ENCODE results near the gene INSYN2B. TPM values are rescaled to one million over a fixed set of nuclear protein-coding genes. Genes with fewer than 3 reads are reported as not detected.

Gene INSYN2B
- total and polyA plus RNA-seq, 2 donors (not counting 1 experiment from before 2014, with no cell fraction given) = not detected

DNA sequence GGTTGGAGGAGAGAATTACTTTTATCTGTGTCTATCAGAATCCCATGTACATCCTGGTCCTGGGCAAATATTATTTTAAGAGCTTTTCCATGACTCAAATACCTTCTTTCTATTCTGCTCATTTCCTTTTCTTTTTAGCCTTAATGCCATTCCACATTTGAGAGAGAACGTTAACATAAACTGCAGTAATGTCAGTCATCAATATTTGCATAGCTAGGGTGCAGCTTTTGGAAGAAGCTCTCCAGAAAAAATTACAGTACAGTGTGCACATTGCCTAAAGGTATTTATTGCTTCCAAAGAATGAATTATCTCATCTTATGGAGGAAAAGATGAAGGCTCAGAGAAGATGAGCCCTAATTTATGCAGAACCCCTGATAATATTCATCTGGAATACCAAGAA is 58.3 kb downstream of the INSYN2B start:
- peaks cover 3% of the 10 kb centered on the region for H3K79me2 ChIP-seq (ENCODE audit: control insufficient read depth, insufficient read depth, low read length)
- H3K27ac ChIP-seq (ENCODE audit: low read length in 2 of 2) = no peak overlapping the region
- no peaks in the 10 kb centered on the region for H3K27me3 ChIP-seq (replicated peaks in 1 of 4; ENCODE audit: control extremely low read depth in 1 of 4, control insufficient read depth in 3 of 4, insufficient read depth in 4 of 4, low read length in 3 of 4)
- TF ChIP-seq, protein P1, sequence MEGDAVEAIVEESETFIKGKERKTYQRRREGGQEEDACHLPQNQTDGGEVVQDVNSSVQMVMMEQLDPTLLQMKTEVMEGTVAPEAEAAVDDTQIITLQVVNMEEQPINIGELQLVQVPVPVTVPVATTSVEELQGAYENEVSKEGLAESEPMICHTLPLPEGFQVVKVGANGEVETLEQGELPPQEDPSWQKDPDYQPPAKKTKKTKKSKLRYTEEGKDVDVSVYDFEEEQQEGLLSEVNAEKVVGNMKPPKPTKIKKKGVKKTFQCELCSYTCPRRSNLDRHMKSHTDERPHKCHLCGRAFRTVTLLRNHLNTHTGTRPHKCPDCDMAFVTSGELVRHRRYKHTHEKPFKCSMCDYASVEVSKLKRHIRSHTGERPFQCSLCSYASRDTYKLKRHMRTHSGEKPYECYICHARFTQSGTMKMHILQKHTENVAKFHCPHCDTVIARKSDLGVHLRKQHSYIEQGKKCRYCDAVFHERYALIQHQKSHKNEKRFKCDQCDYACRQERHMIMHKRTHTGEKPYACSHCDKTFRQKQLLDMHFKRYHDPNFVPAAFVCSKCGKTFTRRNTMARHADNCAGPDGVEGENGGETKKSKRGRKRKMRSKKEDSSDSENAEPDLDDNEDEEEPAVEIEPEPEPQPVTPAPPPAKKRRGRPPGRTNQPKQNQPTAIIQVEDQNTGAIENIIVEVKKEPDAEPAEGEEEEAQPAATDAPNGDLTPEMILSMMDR (IDR thresholded peaks at IDR 0.05) = no peak
- TF ChIP-seq EZH2 (IDR thresholded peaks at IDR 0.05; ENCODE audit: borderline replicate concordance, insufficient read depth, low read depth, low read length, poor library complexity, severe bottlenecking) = no peak
- ChIA-PET CTCF (no interaction called here), POLR2A (no interaction called here)
- H3K9ac ChIP-seq (ENCODE audit: low read length) = no peak overlapping the region
- H3K4me3 ChIP-seq (ENCODE audit: control extremely low read depth in 1 of 5, extremely low read depth in 1 of 5, insufficient read depth in 1 of 5, low read depth in 2 of 5, low read length in 4 of 5) = no peak overlapping the region
- H3K27ac Mint-ChIP-seq = no peak overlapping the region
- ATAC-seq (ENCODE audit: low read depth) (no peak), DNase-seq (no peak)
- intact Hi-C loops (cut with micrococcal nuclease) = no loop called here
- no peaks in the 10 kb centered on the region for H3K27me3 Mint-ChIP-seq
- WGBS (ENCODE audit: insufficient coverage) = no CpG with 5 or more reads among the region's 1 CpG
- no peaks in the 10 kb centered on the region for H3K9me3 ChIP-seq (ENCODE audit: control extremely low read depth in 1 of 3, control insufficient read depth in 2 of 3, insufficient read depth in 1 of 3, low read length in 2 of 3)
- H3K9me3 Mint-ChIP-seq (ENCODE audit: insufficient read depth) = no peaks in the 10 kb centered on the region
- H3K4me1 ChIP-seq (ENCODE audit: control insufficient read depth in 2 of 2, insufficient read depth in 2 of 2, low read length in 2 of 2) = no peaks in the 10 kb centered on the region
- H2AFZ ChIP-seq (ENCODE audit: insufficient read depth, low read depth, low read length, poor library complexity, severe bottlenecking) = no peak overlapping the region
- H4K20me1 ChIP-seq (ENCODE audit: control insufficient read depth, insufficient read depth, low read length, poor library complexity, severe bottlenecking) = peaks cover 6% of the 10 kb centered on the region
- H3K4me1 Mint-ChIP-seq = peaks cover 4% of the 10 kb centered on the region
- H3K4me2 ChIP-seq (replicated peaks; ENCODE audit: low read depth, low read length, poor library complexity, severe bottlenecking) = no peak overlapping the region
- no peak overlapping the region for H3K4me3 Mint-ChIP-seq
- H3K36me3 ChIP-seq (replicated peaks in 1 of 2; ENCODE audit: control extremely low read depth in 1 of 2, control insufficient read depth in 1 of 2, extremely low read depth in 1 of 2, insufficient read depth in 2 of 2, low read length in 1 of 2) = peaks cover 10 to 33% of the 10 kb centered on the region in 2 experiments

DNA sequence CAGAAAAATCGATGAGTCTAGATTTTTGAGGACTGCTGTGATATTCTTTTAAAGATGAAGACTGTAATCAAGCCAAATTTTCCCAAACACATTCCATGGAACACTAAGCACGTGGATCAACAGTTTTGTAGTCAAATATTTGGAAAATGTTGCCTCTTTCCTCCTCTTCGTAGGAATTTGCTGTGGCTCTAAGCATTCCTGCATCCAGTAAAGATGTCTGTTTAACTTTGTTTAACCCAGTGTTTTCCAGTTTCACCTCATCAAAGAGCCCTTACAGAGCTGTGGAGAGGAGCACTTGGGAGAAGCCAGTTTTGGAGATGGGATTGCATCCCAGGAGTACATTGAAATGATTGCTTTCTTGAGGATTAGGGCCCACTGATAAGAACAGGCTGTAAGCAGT is 58.9 kb downstream of the INSYN2B start:
- Histone ChIP-seq H3K4me2 (replicated peaks; ENCODE audit: low read depth, low read length, poor library complexity, severe bottlenecking) (no peak overlapping the region), H3K4me3 (ENCODE audit: control extremely low read depth in 1 of 5, extremely low read depth in 1 of 5, insufficient read depth in 1 of 5, low read depth in 2 of 5, low read length in 4 of 5) (no peak overlapping the region), H2AFZ (ENCODE audit: insufficient read depth, low read depth, low read length, poor library complexity, severe bottlenecking) (no peak overlapping the region), H3K9ac (ENCODE audit: low read length) (no peak overlapping the region), H4K20me1 (ENCODE audit: control insufficient read depth, insufficient read depth, low read length, poor library complexity, severe bottlenecking) (peaks cover 6% of the 10 kb centered on the region), H3K9me3 (ENCODE audit: control extremely low read depth in 1 of 3, control insufficient read depth in 2 of 3, insufficient read depth in 1 of 3, low read length in 2 of 3) (no peaks in the 10 kb centered on the region), H3K27ac (ENCODE audit: low read length in 2 of 2) (no peak overlapping the region), H3K27me3 (replicated peaks in 1 of 4; ENCODE audit: control extremely low read depth in 1 of 4, control insufficient read depth in 3 of 4, insufficient read depth in 4 of 4, low read length in 3 of 4) (no peaks in the 10 kb centered on the region), H3K79me2 (ENCODE audit: control insufficient read depth, insufficient read depth, low read length) (peaks cover 3% of the 10 kb centered on the region), H3K4me1 (ENCODE audit: control insufficient read depth in 2 of 2, insufficient read depth in 2 of 2, low read length in 2 of 2) (no peaks in the 10 kb centered on the region), H3K36me3 (replicated peaks in 1 of 2; ENCODE audit: control extremely low read depth in 1 of 2, control insufficient read depth in 1 of 2, extremely low read depth in 1 of 2, insufficient read depth in 2 of 2, low read length in 1 of 2) (peaks cover 10 to 29% of the 10 kb centered on the region in 2 experiments)
- ChIA-PET POLR2A (no interaction called here), CTCF (no interaction called here)
- Mint-ChIP-seq H3K9me3 (ENCODE audit: insufficient read depth) (no peaks in the 10 kb centered on the region), H3K27me3 (no peaks in the 10 kb centered on the region), H3K27ac (no peak overlapping the region), H3K4me1 (peaks cover 4% of the 10 kb centered on the region), H3K4me3 (no peak overlapping the region)
- TF ChIP-seq, protein P1 (IDR thresholded peaks at IDR 0.05) = no peak
- TF ChIP-seq EZH2 (IDR thresholded peaks at IDR 0.05; ENCODE audit: borderline replicate concordance, insufficient read depth, low read depth, low read length, poor library complexity, severe bottlenecking) = no peak
- intact Hi-C loops (cut with micrococcal nuclease) = no loop called here
- no peak for DNase-seq
- no CpG with 5 or more reads among the region's 3 CpGs for WGBS (ENCODE audit: insufficient coverage)
- no peak for ATAC-seq (ENCODE audit: low read depth)

All from B cell (primary cell).